ENCODE data around the gene SSU72. TPM values are rescaled to one million over a fixed set of nuclear protein-coding genes. Genes with fewer than 3 reads are reported as not detected.

Gene SSU72
- polyA plus RNA-seq, 1 of the 3 experiments (the other 2 are of a cell fraction): 104 TPM

GRCh38 chr1:1540818-1541628, 33.6 kb downstream of the SSU72 start:
- Histone ChIP-seq H3K4me1 (ENCODE audit: control insufficient read depth in 1 of 2, insufficient read depth in 2 of 2, low read depth in 1 of 2, low read length in 1 of 2) (peaks cover 0 to 23% of the 10 kb centered on the region in 2 experiments; a peak in 1 of 4 replicates), H3K9me2 (no peaks in the 10 kb centered on the region), H4K20me1 (ENCODE audit: insufficient read depth) (no peaks in the 10 kb centered on the region), H3K4me2 (peak overlapping the region; percentile 28; the same call in 1 of the 2 replicates), H3K9ac (no peak overlapping the region), H2AFZ (ENCODE audit: low read depth) (no peak overlapping the region), H3K36me3 (replicated peaks in 1 of 2; ENCODE audit: control insufficient read depth in 1 of 2, insufficient read depth in 2 of 2, low read length in 1 of 2) (peaks cover 0 to 40% of the 10 kb centered on the region in 2 experiments), H3K9me3 (no peaks in the 10 kb centered on the region), H3K27me3 (ENCODE audit: insufficient read depth) (no peaks in the 10 kb centered on the region), H3K4me3 (ENCODE audit: low read depth in 2 of 2, low read length in 1 of 2) (peak overlapping the region in 1 of 2 experiments; percentile 50; a peak in 2 of 4 replicates), H3K79me2 (ENCODE audit: insufficient read depth) (0 out of 2 replicates have a peak, but pooled peaks cover 5% of the 10 kb centered on the region), H3F3A (replicated peaks; ENCODE audit: insufficient read depth) (peaks cover 5% of the 10 kb centered on the region), H3K27ac (ENCODE audit: low read depth in 2 of 2, low read length in 1 of 2) (peak overlapping the region in 1 of 2 experiments; percentile 34; a peak in 1 of 4 replicates)
- POLR2A ChIA-PET: no interaction called here
- 82% methylated on average over 5 of the region's 53 CpGs for WGBS (ENCODE audit: low lambda C conversion rate)
- DNase-seq: no peak
- CTCF ChIA-PET: no interaction called here
- no peak for TF ChIP-seq FOXJ3 (CRISPR knock-in tag; IDR thresholded peaks at IDR 0.05)
- TF ChIP-seq IRF3 (IDR thresholded peaks at IDR 0.05; ENCODE audit: low read depth, low read length): no peak
- no peak for TF ChIP-seq EP300 (IDR thresholded peaks at IDR 0.05; ENCODE audit: borderline replicate concordance in 1 of 2, low read depth in 1 of 2, low read length in 1 of 2)
- no peak for TF ChIP-seq RAD21 (IDR thresholded peaks at IDR 0.05; ENCODE audit: low read length)
- no peak for TF ChIP-seq MEF2A (IDR thresholded peaks at IDR 0.05; ENCODE audit: borderline replicate concordance, low read depth)
- TF ChIP-seq, protein P1, sequence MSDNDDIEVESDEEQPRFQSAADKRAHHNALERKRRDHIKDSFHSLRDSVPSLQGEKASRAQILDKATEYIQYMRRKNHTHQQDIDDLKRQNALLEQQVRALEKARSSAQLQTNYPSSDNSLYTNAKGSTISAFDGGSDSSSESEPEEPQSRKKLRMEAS (IDR thresholded peaks at IDR 0.05; ENCODE audit: low read depth): no peak

DNA sequence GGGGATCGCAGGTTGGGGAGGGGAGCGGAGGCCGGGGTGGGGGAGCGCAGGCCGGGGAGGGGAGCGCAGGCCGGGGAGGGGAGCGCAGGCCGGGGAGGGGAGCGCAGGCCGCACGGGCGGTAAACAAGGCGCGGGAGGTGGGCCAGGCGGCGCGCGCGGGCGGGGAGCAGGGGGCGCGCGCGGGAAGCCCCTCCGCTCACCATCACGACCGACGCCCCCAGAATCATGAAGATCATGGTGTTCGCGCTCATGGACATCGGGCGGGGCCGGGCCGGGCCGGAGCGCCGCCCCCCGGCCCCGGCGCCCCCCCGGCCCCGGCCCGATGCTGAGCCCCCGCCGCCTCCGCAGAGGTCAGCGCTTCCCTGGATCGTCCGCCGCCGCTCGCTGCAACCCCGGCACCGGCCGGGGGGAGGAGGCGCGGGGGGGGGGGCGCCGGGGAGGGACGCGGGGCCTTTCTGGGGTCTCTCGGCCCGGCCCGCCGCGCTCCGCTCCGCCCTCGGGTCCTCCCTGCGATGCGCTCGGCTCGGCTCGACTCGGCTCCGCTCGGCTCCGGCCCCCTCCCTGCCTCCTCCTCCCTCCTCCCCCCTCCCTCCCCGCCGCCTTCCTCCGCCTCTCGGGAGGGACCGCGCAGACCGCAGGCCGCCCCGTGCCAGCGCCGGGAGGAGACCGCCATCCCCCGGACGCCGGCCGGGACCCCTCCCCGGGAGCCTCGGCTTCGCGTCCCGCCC, 34.4 kb downstream of the SSU72 start, which contains the start of gene TMEM240:
TMEM240 (minus strand) TSS at position 535 of the 728 bp plus-strand sequence; CDS start at position 257, 278 bp downstream.
- WGBS (ENCODE audit: low lambda C conversion rate): 63% methylated on average over 8 of the region's 100 CpGs
- TF ChIP-seq EP300 (IDR thresholded peaks at IDR 0.05; ENCODE audit: borderline replicate concordance in 1 of 2, low read depth in 1 of 2, low read length in 1 of 2): no peak
- no peak for TF ChIP-seq CHD2 (IDR thresholded peaks at IDR 0.05; ENCODE audit: low read length, partially characterized antibody)
- TF ChIP-seq, protein P2, sequence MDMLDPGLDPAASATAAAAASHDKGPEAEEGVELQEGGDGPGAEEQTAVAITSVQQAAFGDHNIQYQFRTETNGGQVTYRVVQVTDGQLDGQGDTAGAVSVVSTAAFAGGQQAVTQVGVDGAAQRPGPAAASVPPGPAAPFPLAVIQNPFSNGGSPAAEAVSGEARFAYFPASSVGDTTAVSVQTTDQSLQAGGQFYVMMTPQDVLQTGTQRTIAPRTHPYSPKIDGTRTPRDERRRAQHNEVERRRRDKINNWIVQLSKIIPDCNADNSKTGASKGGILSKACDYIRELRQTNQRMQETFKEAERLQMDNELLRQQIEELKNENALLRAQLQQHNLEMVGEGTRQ (IDR thresholded peaks at IDR 0.05; ENCODE audit: borderline replicate concordance, low read depth, low read length): no peak
- no peak for TF ChIP-seq IRF3 (IDR thresholded peaks at IDR 0.05; ENCODE audit: low read depth, low read length)
- H3K4me1 ChIP-seq (ENCODE audit: control insufficient read depth in 1 of 2, insufficient read depth in 2 of 2, low read depth in 1 of 2, low read length in 1 of 2): peaks cover 0 to 17% of the 10 kb centered on the region in 2 experiments; a peak in 1 of 4 replicates
- ChIA-PET CTCF (interaction anchor here (1.0 kb wide), 1 partner anchor 13 kb away, joined by 4 read pairs; no protein-coding TSS in a partner anchor), POLR2A (interaction anchor here (1.0 kb wide), 1 partner anchor 138 kb away, joined by 3 read pairs; no protein-coding TSS in a partner anchor)
- H4K20me1 ChIP-seq (ENCODE audit: insufficient read depth): no peaks in the 10 kb centered on the region
- H3K9me3 ChIP-seq: no peaks in the 10 kb centered on the region
- H3F3A ChIP-seq (replicated peaks; ENCODE audit: insufficient read depth): peaks cover 5% of the 10 kb centered on the region
- H3K27ac ChIP-seq (ENCODE audit: low read depth in 2 of 2, low read length in 1 of 2): peak within 1 kb of the TSS in 1 of 2 experiments; percentile 64; a peak in 2 of 4 replicates
- peak within 1 kb of the TSS; percentile 66; the same call in 1 of the 2 replicates for H3K4me2 ChIP-seq
- DNase-seq: peak; percentile 95
- no peaks in the 10 kb centered on the region for H3K9me2 ChIP-seq
- H3K36me3 ChIP-seq (replicated peaks in 1 of 2; ENCODE audit: control insufficient read depth in 1 of 2, insufficient read depth in 2 of 2, low read length in 1 of 2): peaks cover 0 to 40% of the 10 kb centered on the region in 2 experiments
- H3K4me3 ChIP-seq (ENCODE audit: low read depth in 2 of 2, low read length in 1 of 2): peak within 1 kb of the TSS in 1 of 2 experiments; percentile 50; a peak in 3 of 4 replicates
- H3K9ac ChIP-seq: 0 out of 2 replicates have a peak within 1 kb of the TSS, but pooled peaks have one; percentile 39
- H3K79me2 ChIP-seq (ENCODE audit: insufficient read depth): 0 out of 2 replicates have a peak, but pooled peaks cover 2% of the 10 kb centered on the region
- no peaks in the 10 kb centered on the region for H3K27me3 ChIP-seq (ENCODE audit: insufficient read depth)
- H2AFZ ChIP-seq (ENCODE audit: low read depth): no peak within 1 kb of the TSS

All from SK-N-SH (cell line).